ENCODE data around the gene METTL25B. TPM values are rescaled to one million over a fixed set of nuclear protein-coding genes. Genes with fewer than 3 reads are reported as not detected.
A peak's percentile ranks its signal among the peaks of the same experiment; 100 is the strongest.

Gene METTL25B
- total and polyA plus RNA-seq, 2 of the 13 experiments (the other 11 are each of a cell fraction or from before 2014, with no cell fraction given), result 11.9 to 24.0 TPM

DNA sequence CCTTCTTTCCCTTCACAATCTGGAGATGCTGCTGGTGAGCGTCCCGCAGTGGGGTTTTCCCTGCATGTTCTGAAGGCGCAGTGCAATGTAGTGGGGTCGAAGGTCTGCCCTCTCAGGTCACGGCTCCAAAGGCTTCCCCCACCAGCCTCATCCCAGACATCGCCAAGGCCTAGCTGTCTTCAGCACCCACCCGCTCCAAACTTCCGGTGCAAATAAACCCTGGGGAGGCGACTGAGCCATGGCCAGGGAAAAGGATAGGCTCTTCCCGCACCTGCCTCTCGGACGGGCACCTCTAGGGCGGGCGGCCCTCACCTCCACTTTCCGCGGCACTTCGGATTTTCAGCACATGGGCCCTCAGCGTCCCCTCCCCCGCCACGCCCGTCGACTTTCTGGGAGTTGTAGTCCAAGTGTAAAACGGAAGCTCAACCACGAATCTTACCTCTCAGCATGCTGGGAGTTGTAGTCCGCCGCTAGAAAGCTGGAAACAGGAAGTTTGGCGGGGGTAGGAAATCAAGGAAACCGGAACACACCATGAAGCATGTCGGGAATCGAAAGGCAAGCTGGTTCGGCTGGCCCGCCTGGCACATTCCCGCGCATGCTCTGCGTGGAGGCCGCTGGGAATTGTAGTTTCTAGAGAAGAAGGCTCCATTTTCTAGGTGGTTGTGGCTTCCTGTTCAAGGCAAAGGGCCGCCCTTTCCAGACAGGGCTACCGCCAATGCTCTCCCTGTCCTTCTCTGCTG is 12.6 kb downstream of the METTL25B start, which contains the start of gene MRPL24 (continued):
- TF ChIP-seq, protein P1, sequence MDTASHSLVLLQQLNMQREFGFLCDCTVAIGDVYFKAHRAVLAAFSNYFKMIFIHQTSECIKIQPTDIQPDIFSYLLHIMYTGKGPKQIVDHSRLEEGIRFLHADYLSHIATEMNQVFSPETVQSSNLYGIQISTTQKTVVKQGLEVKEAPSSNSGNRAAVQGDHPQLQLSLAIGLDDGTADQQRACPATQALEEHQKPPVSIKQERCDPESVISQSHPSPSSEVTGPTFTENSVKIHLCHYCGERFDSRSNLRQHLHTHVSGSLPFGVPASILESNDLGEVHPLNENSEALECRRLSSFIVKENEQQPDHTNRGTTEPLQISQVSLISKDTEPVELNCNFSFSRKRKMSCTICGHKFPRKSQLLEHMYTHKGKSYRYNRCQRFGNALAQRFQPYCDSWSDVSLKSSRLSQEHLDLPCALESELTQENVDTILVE (CRISPR knock-in tag; IDR thresholded peaks at IDR 0.05), result peak; percentile 81
- peak; percentile 78; the same call in 1 of the 2 replicates for TF ChIP-seq ZNF746 (CRISPR knock-in tag; IDR thresholded peaks at IDR 0.05)
- TF ChIP-seq, protein P2, sequence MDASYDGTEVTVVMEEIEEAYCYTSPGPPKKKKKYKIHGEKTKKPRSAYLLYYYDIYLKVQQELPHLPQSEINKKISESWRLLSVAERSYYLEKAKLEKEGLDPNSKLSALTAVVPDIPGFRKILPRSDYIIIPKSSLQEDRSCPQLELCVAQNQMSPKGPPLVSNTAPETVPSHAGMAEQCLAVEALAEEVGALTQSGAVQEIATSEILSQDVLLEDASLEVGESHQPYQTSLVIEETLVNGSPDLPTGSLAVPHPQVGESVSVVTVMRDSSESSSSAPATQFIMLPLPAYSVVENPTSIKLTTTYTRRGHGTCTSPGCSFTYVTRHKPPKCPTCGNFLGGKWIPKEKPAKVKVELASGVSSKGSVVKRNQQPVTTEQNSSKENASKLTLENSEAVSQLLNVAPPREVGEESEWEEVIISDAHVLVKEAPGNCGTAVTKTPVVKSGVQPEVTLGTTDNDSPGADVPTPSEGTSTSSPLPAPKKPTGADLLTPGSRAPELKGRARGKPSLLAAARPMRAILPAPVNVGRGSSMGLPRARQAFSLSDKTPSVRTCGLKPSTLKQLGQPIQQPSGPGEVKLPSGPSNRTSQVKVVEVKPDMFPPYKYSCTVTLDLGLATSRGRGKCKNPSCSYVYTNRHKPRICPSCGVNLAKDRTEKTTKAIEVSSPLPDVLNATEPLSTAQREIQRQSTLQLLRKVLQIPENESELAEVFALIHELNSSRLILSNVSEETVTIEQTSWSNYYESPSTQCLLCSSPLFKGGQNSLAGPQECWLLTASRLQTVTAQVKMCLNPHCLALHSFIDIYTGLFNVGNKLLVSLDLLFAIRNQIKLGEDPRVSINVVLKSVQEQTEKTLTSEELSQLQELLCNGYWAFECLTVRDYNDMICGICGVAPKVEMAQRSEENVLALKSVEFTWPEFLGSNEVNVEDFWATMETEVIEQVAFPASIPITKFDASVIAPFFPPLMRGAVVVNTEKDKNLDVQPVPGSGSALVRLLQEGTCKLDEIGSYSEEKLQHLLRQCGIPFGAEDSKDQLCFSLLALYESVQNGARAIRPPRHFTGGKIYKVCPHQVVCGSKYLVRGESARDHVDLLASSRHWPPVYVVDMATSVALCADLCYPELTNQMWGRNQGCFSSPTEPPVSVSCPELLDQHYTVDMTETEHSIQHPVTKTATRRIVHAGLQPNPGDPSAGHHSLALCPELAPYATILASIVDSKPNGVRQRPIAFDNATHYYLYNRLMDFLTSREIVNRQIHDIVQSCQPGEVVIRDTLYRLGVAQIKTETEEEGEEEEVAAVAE (CRISPR knock-in tag; IDR thresholded peaks at IDR 0.05; ENCODE audit: borderline replicate concordance), result peak; percentile 82
- peak; percentile 42; the same call in 1 of the 2 replicates for TF ChIP-seq NCOA1 (CRISPR knock-in tag; IDR thresholded peaks at IDR 0.05)
- TF ChIP-seq, protein P3, sequence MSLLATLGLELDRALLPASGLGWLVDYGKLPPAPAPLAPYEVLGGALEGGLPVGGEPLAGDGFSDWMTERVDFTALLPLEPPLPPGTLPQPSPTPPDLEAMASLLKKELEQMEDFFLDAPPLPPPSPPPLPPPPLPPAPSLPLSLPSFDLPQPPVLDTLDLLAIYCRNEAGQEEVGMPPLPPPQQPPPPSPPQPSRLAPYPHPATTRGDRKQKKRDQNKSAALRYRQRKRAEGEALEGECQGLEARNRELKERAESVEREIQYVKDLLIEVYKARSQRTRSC (CRISPR knock-in tag; IDR thresholded peaks at IDR 0.05; ENCODE audit: low read depth), result no peak
- TF ChIP-seq SUZ12 (IDR thresholded peaks at IDR 0.05; ENCODE audit: low read depth, low read length), result peak; percentile 90
- TF ChIP-seq ZNF766 (CRISPR knock-in tag; IDR thresholded peaks at IDR 0.05; ENCODE audit: borderline replicate concordance), result peak; percentile 33; the same call in 1 of the 2 replicates
- TF ChIP-seq, protein P4, sequence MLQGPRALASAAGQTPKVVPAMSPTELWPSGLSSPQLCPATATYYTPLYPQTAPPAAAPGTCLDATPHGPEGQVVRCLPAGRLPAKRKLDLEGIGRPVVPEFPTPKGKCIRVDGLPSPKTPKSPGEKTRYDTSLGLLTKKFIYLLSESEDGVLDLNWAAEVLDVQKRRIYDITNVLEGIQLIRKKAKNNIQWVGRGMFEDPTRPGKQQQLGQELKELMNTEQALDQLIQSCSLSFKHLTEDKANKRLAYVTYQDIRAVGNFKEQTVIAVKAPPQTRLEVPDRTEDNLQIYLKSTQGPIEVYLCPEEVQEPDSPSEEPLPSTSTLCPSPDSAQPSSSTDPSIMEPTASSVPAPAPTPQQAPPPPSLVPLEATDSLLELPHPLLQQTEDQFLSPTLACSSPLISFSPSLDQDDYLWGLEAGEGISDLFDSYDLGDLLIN (CRISPR knock-in tag; IDR thresholded peaks at IDR 0.05; ENCODE audit: borderline replicate concordance), result peak; percentile 33; the same call in 1 of the 2 replicates
- TF ChIP-seq, protein P5, sequence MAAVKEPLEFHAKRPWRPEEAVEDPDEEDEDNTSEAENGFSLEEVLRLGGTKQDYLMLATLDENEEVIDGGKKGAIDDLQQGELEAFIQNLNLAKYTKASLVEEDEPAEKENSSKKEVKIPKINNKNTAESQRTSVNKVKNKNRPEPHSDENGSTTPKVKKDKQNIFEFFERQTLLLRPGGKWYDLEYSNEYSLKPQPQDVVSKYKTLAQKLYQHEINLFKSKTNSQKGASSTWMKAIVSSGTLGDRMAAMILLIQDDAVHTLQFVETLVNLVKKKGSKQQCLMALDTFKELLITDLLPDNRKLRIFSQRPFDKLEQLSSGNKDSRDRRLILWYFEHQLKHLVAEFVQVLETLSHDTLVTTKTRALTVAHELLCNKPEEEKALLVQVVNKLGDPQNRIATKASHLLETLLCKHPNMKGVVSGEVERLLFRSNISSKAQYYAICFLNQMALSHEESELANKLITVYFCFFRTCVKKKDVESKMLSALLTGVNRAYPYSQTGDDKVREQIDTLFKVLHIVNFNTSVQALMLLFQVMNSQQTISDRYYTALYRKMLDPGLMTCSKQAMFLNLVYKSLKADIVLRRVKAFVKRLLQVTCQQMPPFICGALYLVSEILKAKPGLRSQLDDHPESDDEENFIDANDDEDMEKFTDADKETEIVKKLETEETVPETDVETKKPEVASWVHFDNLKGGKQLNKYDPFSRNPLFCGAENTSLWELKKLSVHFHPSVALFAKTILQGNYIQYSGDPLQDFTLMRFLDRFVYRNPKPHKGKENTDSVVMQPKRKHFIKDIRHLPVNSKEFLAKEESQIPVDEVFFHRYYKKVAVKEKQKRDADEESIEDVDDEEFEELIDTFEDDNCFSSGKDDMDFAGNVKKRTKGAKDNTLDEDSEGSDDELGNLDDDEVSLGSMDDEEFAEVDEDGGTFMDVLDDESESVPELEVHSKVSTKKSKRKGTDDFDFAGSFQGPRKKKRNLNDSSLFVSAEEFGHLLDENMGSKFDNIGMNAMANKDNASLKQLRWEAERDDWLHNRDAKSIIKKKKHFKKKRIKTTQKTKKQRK (IDR thresholded peaks at IDR 0.05; ENCODE audit: low read length), result no peak
- no peak for TF ChIP-seq TAF15 (IDR thresholded peaks at IDR 0.05; ENCODE audit: low read depth, low read length, poor library complexity, severe bottlenecking)
- no peak; the same call in 1 of the 2 replicates for TF ChIP-seq SRF (IDR thresholded peaks at IDR 0.05; ENCODE audit: low read depth, low read length)
- TF ChIP-seq, protein P6, sequence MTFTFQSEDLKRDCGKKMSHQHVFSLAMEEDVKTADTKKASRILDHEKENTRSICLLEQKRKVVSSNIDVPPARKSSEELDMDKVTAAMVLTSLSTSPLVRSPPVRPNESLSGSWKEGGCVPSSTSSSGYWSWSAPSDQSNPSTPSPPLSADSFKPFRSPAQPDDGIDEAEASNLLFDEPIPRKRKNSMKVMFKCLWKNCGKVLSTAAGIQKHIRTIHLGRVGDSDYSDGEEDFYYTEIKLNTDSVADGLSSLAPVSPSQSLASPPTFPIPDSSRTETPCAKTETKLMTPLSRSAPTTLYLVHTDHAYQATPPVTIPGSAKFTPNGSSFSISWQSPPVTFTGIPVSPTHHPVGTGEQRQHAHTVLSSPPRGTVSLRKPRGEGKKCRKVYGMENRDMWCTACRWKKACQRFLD (CRISPR knock-in tag; IDR thresholded peaks at IDR 0.05; ENCODE audit: borderline replicate concordance), result peak; percentile 83; the same call in 1 of the 2 replicates
- TF ChIP-seq, protein P7, sequence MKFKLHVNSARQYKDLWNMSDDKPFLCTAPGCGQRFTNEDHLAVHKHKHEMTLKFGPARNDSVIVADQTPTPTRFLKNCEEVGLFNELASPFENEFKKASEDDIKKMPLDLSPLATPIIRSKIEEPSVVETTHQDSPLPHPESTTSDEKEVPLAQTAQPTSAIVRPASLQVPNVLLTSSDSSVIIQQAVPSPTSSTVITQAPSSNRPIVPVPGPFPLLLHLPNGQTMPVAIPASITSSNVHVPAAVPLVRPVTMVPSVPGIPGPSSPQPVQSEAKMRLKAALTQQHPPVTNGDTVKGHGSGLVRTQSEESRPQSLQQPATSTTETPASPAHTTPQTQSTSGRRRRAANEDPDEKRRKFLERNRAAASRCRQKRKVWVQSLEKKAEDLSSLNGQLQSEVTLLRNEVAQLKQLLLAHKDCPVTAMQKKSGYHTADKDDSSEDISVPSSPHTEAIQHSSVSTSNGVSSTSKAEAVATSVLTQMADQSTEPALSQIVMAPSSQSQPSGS (CRISPR knock-in tag; IDR thresholded peaks at IDR 0.05), result peak; percentile 81

Data from HepG2 (cell line).